ENCODE results near the gene ELL. TPM values are rescaled to one million over a fixed set of nuclear protein-coding genes. Genes with fewer than 3 reads are reported as not detected.
A peak's percentile ranks its signal among the peaks of the same experiment; 100 is the strongest.

Gene ELL
- polyA plus RNA-seq, 1 donor from 2014 or later: 7.2 TPM

GRCh38 chr19:18433015-18433691 is 88.7 kb downstream of the ELL start:
- no peaks in the 10 kb centered on the region for H4K20me1 ChIP-seq (ENCODE audit: insufficient read depth)
- no peak overlapping the region for H3K9ac ChIP-seq (ENCODE audit: low read length)
- H3K27me3 ChIP-seq (ENCODE audit: insufficient read depth, low read depth, low read length): no peaks in the 10 kb centered on the region
- peak overlapping the region; percentile 31 for H3K4me3 ChIP-seq (ENCODE audit: low read length)
- no peak overlapping the region for H2AFZ ChIP-seq (ENCODE audit: low read depth, low read length)
- no peaks in the 10 kb centered on the region for H3K79me2 ChIP-seq (replicated peaks; ENCODE audit: insufficient read depth, low read length)
- no peaks in the 10 kb centered on the region for H3K9me3 ChIP-seq (ENCODE audit: low read length)
- no peaks in the 10 kb centered on the region for H3K36me3 ChIP-seq (ENCODE audit: insufficient read depth, low read length)
- H3K9me2 ChIP-seq (ENCODE audit: insufficient read depth, low read length): no peaks in the 10 kb centered on the region
- no peak for TF ChIP-seq MXI1 (conservative IDR thresholded peaks at IDR 0.05; ENCODE audit: poor library complexity, severe bottlenecking)
- TF ChIP-seq CTCF (IDR thresholded peaks at IDR 0.05; ENCODE audit: poor library complexity, severe bottlenecking): no peak
- TF ChIP-seq TAF1 (IDR thresholded peaks at IDR 0.05; ENCODE audit: low read depth): no peak
- no peak for TF ChIP-seq EP300 (conservative IDR thresholded peaks at IDR 0.05; ENCODE audit: poor library complexity, severe bottlenecking)
- no peak for TF ChIP-seq REST (IDR thresholded peaks at IDR 0.05; ENCODE audit: borderline replicate concordance)
- no peak for TF ChIP-seq SMC3 (conservative IDR thresholded peaks at IDR 0.05; ENCODE audit: poor library complexity)
- no peak for TF ChIP-seq RAD21 (conservative IDR thresholded peaks at IDR 0.05)
- H3K4me2 ChIP-seq (ENCODE audit: low read length): no peak overlapping the region
- H3F3A ChIP-seq (ENCODE audit: insufficient read depth, low read length, poor library complexity, severe bottlenecking): peaks cover 3% of the 10 kb centered on the region
- H3K27ac ChIP-seq (ENCODE audit: low read length): no peak overlapping the region

GRCh38 chr19:18432275-18433014 is 89.4 kb downstream of the ELL start:
- no peaks in the 10 kb centered on the region for H3K36me3 ChIP-seq (ENCODE audit: insufficient read depth, low read length)
- H3K27me3 ChIP-seq (ENCODE audit: insufficient read depth, low read depth, low read length): no peaks in the 10 kb centered on the region
- TF ChIP-seq MXI1 (conservative IDR thresholded peaks at IDR 0.05; ENCODE audit: poor library complexity, severe bottlenecking) (no peak), REST (IDR thresholded peaks at IDR 0.05; ENCODE audit: borderline replicate concordance) (no peak), POLR2AphosphoS5 (IDR thresholded peaks at IDR 0.05) (no peak), SMC3 (conservative IDR thresholded peaks at IDR 0.05; ENCODE audit: poor library complexity) (no peak), TAF1 (IDR thresholded peaks at IDR 0.05; ENCODE audit: low read depth) (no peak), EP300 (conservative IDR thresholded peaks at IDR 0.05; ENCODE audit: poor library complexity, severe bottlenecking) (no peak), EZH2 (IDR thresholded peaks at IDR 0.05; ENCODE audit: borderline replicate concordance, insufficient read depth, low read length, poor library complexity, severe bottlenecking) (no peak), RAD21 (conservative IDR thresholded peaks at IDR 0.05) (no peak), CTCF (IDR thresholded peaks at IDR 0.05; ENCODE audit: poor library complexity, severe bottlenecking) (no peak)
- no peaks in the 10 kb centered on the region for H4K20me1 ChIP-seq (ENCODE audit: insufficient read depth)
- H3K27ac ChIP-seq (ENCODE audit: low read length): no peak overlapping the region
- H2AFZ ChIP-seq (ENCODE audit: low read depth, low read length): no peak overlapping the region
- no peak overlapping the region for H3K4me2 ChIP-seq (ENCODE audit: low read length)
- H3K9ac ChIP-seq (ENCODE audit: low read length): no peak overlapping the region
- no peaks in the 10 kb centered on the region for H3K9me2 ChIP-seq (ENCODE audit: insufficient read depth, low read length)
- no peaks in the 10 kb centered on the region for H3K9me3 ChIP-seq (ENCODE audit: low read length)
- H3K4me3 ChIP-seq (ENCODE audit: low read length): no peak overlapping the region
- H3K79me2 ChIP-seq (replicated peaks; ENCODE audit: insufficient read depth, low read length): no peaks in the 10 kb centered on the region
- H3F3A ChIP-seq (ENCODE audit: insufficient read depth, low read length, poor library complexity, severe bottlenecking): no peaks in the 10 kb centered on the region
